ENCODE measurements around the gene SGPP1. TPM values are rescaled to one million over a fixed set of nuclear protein-coding genes. Genes with fewer than 3 reads are reported as not detected.

The SGPP1 gene
- total and polyA plus RNA-seq, 7 experiments from 2014 or later: 11.5 to 17.7 (median 15.5) TPM

DNA sequence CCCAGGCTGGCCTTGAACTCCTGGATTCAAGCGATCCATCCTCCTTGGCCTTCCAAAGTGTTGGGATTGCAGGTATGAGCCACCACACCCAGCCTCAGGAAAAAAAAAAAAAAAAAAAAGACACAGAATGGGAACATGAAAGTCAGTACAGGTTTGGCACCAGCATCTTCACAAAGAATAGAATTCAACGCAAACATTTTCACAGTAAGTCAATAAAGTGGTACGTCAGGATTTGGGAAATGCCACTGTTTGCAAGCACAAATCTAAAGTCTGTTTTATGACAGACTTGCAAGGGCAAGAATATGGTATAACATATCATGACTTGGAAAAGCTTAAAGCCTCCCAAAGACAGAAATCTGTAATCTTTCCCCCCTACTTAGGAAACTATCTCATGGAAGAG lies 51.2 kb downstream of the SGPP1 start:
- Mint-ChIP-seq H3K27me3 (no peaks in the 10 kb centered on the region), H3K27ac (peak overlapping the region in 1 of 9 donors; percentile 62), H3K4me1 (peaks cover 0 to 4% (median 0%) of the 10 kb centered on the region in 7 donors), H3K9me3 (peaks cover 0 to 1% (median 0%) of the 10 kb centered on the region in 11 donors), H3K4me3 (no peak overlapping the region), H3K36me3 (peaks cover 0 to 34% (median 14%) of the 10 kb centered on the region in 5 donors)
- Histone ChIP-seq H3K4me1 (ENCODE audit: control insufficient read depth in 2 of 2, insufficient read depth in 2 of 2, low read length in 2 of 2) (no peaks in the 10 kb centered on the region), H3K36me3 (ENCODE audit: control insufficient read depth in 2 of 3, insufficient read depth in 3 of 3, low read length in 3 of 3) (no peaks in the 10 kb centered on the region), H3K9me3 (ENCODE audit: control insufficient read depth in 2 of 3, low read length in 3 of 3) (no peaks in the 10 kb centered on the region), H3K27ac (ENCODE audit: low read depth, low read length) (no peak overlapping the region), H3K27me3 (ENCODE audit: control insufficient read depth in 2 of 2, insufficient read depth in 2 of 2, low read length in 2 of 2) (no peaks in the 10 kb centered on the region), H3K4me3 (ENCODE audit: low read length) (no peak overlapping the region)
- DNase-seq (no peak), ATAC-seq (no peak)
- ChIA-PET CTCF (no interaction called here), POLR2A (no interaction called here)
- intact Hi-C loops (cut with micrococcal nuclease): no loop called here

DNA sequence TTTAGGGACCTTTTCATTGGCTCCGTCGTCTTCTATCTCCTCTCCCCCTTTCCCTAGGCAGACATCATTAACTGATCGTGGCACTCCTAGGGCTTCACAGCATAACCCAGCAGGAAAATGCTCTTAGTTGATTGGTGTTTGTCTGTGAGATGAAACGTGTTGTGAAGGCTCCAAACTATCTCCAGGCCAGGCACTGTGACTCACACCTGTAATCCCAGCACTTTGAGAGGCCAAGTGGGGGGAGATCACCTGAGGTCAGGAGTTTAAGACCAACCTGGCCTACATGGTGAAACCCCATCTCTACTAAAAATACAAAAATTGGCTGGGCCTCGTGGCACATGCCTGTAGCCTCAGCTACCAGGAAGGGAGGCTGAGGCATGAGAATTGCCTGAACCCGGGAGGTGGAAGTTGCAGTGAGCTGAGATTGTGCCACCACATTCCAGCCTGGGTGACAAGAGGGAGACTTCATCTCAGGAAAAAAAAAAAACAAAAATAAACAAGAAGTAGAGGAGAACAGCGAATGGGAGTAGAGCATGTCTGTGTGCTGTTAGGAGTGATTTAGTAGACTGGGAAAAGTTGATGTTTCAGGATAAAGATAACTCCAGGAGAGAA lies 53.9 kb downstream of the SGPP1 start:
- intact Hi-C loops (cut with micrococcal nuclease): no loop called here
- POLR2A ChIA-PET: no interaction called here
- H3K9me3 Mint-ChIP-seq: no peaks in the 10 kb centered on the region

GRCh38 chr14:63673255-63673654 lies 54.6 kb downstream of the SGPP1 start:
- Mint-ChIP-seq H3K4me3 (no peak overlapping the region), H3K27me3 (no peaks in the 10 kb centered on the region), H3K9me3 (no peaks in the 10 kb centered on the region), H3K27ac (no peak overlapping the region), H3K36me3 (peaks cover 0 to 17% (median 5%) of the 10 kb centered on the region in 5 donors), H3K4me1 (peaks cover 0 to 2% (median 0%) of the 10 kb centered on the region in 7 donors)
- H3K36me3 ChIP-seq (ENCODE audit: control insufficient read depth in 2 of 3, insufficient read depth in 3 of 3, low read length in 3 of 3): no peaks in the 10 kb centered on the region
- H3K4me3 ChIP-seq (ENCODE audit: low read length): no peak overlapping the region
- H3K9me3 ChIP-seq (ENCODE audit: control insufficient read depth in 2 of 3, low read length in 3 of 3): no peaks in the 10 kb centered on the region
- intact Hi-C loops (cut with micrococcal nuclease): no loop called here
- no peaks in the 10 kb centered on the region for H3K4me1 ChIP-seq (ENCODE audit: control insufficient read depth in 2 of 2, insufficient read depth in 2 of 2, low read length in 2 of 2)
- ChIA-PET CTCF (no interaction called here), POLR2A (no interaction called here)
- no peak for ATAC-seq
- H3K27ac ChIP-seq (ENCODE audit: low read depth, low read length): no peak overlapping the region
- DNase-seq: no peak
- H3K27me3 ChIP-seq (ENCODE audit: control insufficient read depth in 2 of 2, insufficient read depth in 2 of 2, low read length in 2 of 2): no peaks in the 10 kb centered on the region

More for the DNA sequence above, 53.9 kb downstream of the SGPP1 start:
- DNase-seq: no peak
- Histone ChIP-seq H3K36me3 (ENCODE audit: control insufficient read depth in 2 of 3, insufficient read depth in 3 of 3, low read length in 3 of 3) (no peaks in the 10 kb centered on the region), H3K27ac (ENCODE audit: low read depth, low read length) (no peak overlapping the region), H3K27me3 (ENCODE audit: control insufficient read depth in 2 of 2, insufficient read depth in 2 of 2, low read length in 2 of 2) (no peaks in the 10 kb centered on the region), H3K4me3 (ENCODE audit: low read length) (no peak overlapping the region), H3K9me3 (ENCODE audit: control insufficient read depth in 2 of 3, low read length in 3 of 3) (no peaks in the 10 kb centered on the region), H3K4me1 (ENCODE audit: control insufficient read depth in 2 of 2, insufficient read depth in 2 of 2, low read length in 2 of 2) (no peaks in the 10 kb centered on the region)
- Mint-ChIP-seq H3K27me3 (no peaks in the 10 kb centered on the region), H3K27ac (peak overlapping the region in 4 of 9 donors; percentile 13 to 68 (median 34)), H3K36me3 (peaks cover 0 to 21% (median 5%) of the 10 kb centered on the region in 5 donors), H3K4me1 (peaks cover 0 to 2% (median 0%) of the 10 kb centered on the region in 7 donors), H3K4me3 (no peak overlapping the region)
- CTCF ChIA-PET: no interaction called here
- ATAC-seq: no peak

DNA sequence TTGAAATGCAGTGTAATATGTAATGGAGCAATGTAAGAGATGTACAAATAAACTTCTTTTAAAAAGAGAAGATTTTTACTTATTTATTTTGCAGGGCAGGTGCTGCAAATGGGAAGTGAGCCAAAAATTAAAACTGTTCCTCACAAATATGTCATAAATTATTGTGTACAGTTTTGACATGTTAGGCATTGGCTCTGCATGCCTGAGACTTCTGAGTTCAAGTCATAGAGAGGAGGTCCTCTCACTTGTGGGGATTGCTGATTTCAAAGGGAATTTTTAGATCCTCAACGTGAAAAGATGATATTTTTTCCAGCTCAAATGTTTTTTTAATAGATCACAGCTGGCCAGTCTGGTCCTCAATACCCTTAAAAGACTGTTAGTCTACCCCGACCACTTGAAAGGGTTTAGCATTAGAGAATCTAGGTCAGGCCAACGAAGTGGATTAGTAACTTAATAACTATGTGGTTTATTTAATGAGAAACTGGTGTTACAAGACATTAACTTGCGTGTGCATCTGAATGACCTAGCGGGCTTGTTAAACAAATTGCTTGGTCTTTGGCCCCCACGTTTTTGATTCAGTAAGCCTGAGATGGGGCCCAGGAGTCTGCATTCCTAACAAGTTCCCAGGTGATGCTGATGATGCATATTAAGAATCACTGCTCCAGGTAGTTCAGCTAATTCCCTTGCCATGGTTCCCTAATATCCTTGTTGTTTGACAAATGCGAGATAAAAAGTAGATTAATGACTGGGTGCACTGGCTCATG lies 55.3 kb downstream of the SGPP1 start:
- ChIA-PET POLR2A (no interaction called here), CTCF (no interaction called here)
- H3K27me3 ChIP-seq (ENCODE audit: control insufficient read depth in 2 of 2, insufficient read depth in 2 of 2, low read length in 2 of 2): no peaks in the 10 kb centered on the region
- H3K27ac Mint-ChIP-seq: peak overlapping the region in 1 of 9 donors; percentile 61
- H3K4me3 ChIP-seq (ENCODE audit: low read length): no peak overlapping the region
- ATAC-seq: no peak
- DNase-seq: no peak
- no peaks in the 10 kb centered on the region for H3K9me3 Mint-ChIP-seq
- no peaks in the 10 kb centered on the region for H3K9me3 ChIP-seq (ENCODE audit: control insufficient read depth in 2 of 3, low read length in 3 of 3)
- intact Hi-C loops (cut with micrococcal nuclease): no loop called here
- H3K4me1 Mint-ChIP-seq: peaks cover 0 to 2% (median 0%) of the 10 kb centered on the region in 7 donors
- no peak overlapping the region for H3K4me3 Mint-ChIP-seq
- H3K27me3 Mint-ChIP-seq: no peaks in the 10 kb centered on the region
- H3K4me1 ChIP-seq (ENCODE audit: control insufficient read depth in 2 of 2, insufficient read depth in 2 of 2, low read length in 2 of 2): no peaks in the 10 kb centered on the region
- H3K36me3 ChIP-seq (ENCODE audit: control insufficient read depth in 2 of 3, insufficient read depth in 3 of 3, low read length in 3 of 3): no peaks in the 10 kb centered on the region
- no peak overlapping the region for H3K27ac ChIP-seq (ENCODE audit: low read depth, low read length)
- peaks cover 0 to 12% (median 5%) of the 10 kb centered on the region in 5 donors for H3K36me3 Mint-ChIP-seq

- DNase-seq: no peak
- Mint-ChIP-seq H3K27ac (peak overlapping the region in 1 of 9 donors; percentile 61), H3K4me1 (peaks cover 0 to 2% (median 0%) of the 10 kb centered on the region in 7 donors), H3K27me3 (no peaks in the 10 kb centered on the region), H3K4me3 (no peak overlapping the region), H3K36me3 (peaks cover 0 to 8% (median 2%) of the 10 kb centered on the region in 5 donors), H3K9me3 (no peaks in the 10 kb centered on the region)
- Histone ChIP-seq H3K9me3 (ENCODE audit: control insufficient read depth in 2 of 3, low read length in 3 of 3) (no peaks in the 10 kb centered on the region), H3K27me3 (ENCODE audit: control insufficient read depth in 2 of 2, insufficient read depth in 2 of 2, low read length in 2 of 2) (no peaks in the 10 kb centered on the region), H3K4me1 (ENCODE audit: control insufficient read depth in 2 of 2, insufficient read depth in 2 of 2, low read length in 2 of 2) (no peaks in the 10 kb centered on the region), H3K4me3 (ENCODE audit: low read length) (no peak overlapping the region), H3K36me3 (ENCODE audit: control insufficient read depth in 2 of 3, insufficient read depth in 3 of 3, low read length in 3 of 3) (no peaks in the 10 kb centered on the region), H3K27ac (ENCODE audit: low read depth, low read length) (no peak overlapping the region)
- ATAC-seq: no peak
- CTCF ChIA-PET: no interaction called here
- POLR2A ChIA-PET: no interaction called here
- intact Hi-C loops (cut with micrococcal nuclease): no loop called here
Measured at GRCh38 chr14:63671987-63672386, 55.9 kb downstream of the SGPP1 start.

- Mint-ChIP-seq H3K36me3 (peaks cover 0 to 1% (median 0%) of the 10 kb centered on the region in 5 donors), H3K27ac (no peak overlapping the region), H3K4me1 (peaks cover 0 to 2% (median 0%) of the 10 kb centered on the region in 7 donors), H3K9me3 (no peaks in the 10 kb centered on the region), H3K4me3 (no peak overlapping the region), H3K27me3 (no peaks in the 10 kb centered on the region)
- H3K36me3 ChIP-seq (ENCODE audit: control insufficient read depth in 2 of 3, insufficient read depth in 3 of 3, low read length in 3 of 3): no peaks in the 10 kb centered on the region
- ChIA-PET POLR2A (interaction anchor here (3.1 kb wide), 1 partner anchor 20 kb away, joined by 10 read pairs; no protein-coding TSS in a partner anchor), CTCF (interaction anchor here (0.6 to 0.9 kb wide), 2 partner anchors 37 to 660 kb away, joined by 3 read pairs; no protein-coding TSS in a partner anchor)
- H3K9me3 ChIP-seq (ENCODE audit: control insufficient read depth in 2 of 3, low read length in 3 of 3): no peaks in the 10 kb centered on the region
- DNase-seq: no peak
- intact Hi-C loops (cut with micrococcal nuclease): no loop called here
- no peak for ATAC-seq
- no peak overlapping the region for H3K4me3 ChIP-seq (ENCODE audit: low read length)
- H3K4me1 ChIP-seq (ENCODE audit: control insufficient read depth in 2 of 2, insufficient read depth in 2 of 2, low read length in 2 of 2): no peaks in the 10 kb centered on the region
- no peaks in the 10 kb centered on the region for H3K27me3 ChIP-seq (ENCODE audit: control insufficient read depth in 2 of 2, insufficient read depth in 2 of 2, low read length in 2 of 2)
- H3K27ac ChIP-seq (ENCODE audit: low read depth, low read length): no peak overlapping the region
Measured at GRCh38 chr14:63670692-63671091, 57.2 kb downstream of the SGPP1 start.

All from naive thymus-derived CD4-positive, alpha-beta T cell (primary cell).